DND-41 (cell line): ENCODE measurements around the gene WDR47.
"Not testable (repeated sequence)": the region's sequence is repeated elsewhere in the genome, so short reads cannot be mapped to it uniquely, and the experiment has no call there.

ENCODE experiments used
- ATAC-seq: fragments of 200-7000 bp; cut with Tn5 transposase; 3 replicates; pipeline ENCODE4 v1.9.1; 2021; ENCODE audit warnings: low read depth; ENCODE audit not compliant: insufficient read depth
- DNase-seq: peaks from one replicate; pipeline ENCODE4 v3.0.0-alpha.2; 2020
- H2AFZ ChIP-seq: 2 replicates; pipeline ENCODE4 v1.6.0; 2012; ENCODE audit warnings: low read depth, low read length
- H3K27ac ChIP-seq: 2 replicates; pipeline ENCODE4 v1.5.1; 2012; ENCODE audit warnings: low read length, inconsistent platforms
- H3K27me3 ChIP-seq: fragments of 200-600 bp; sonication (generic); 2 replicates; pipeline ENCODE4 v1.6.0; 2012; ENCODE audit warnings: low read length, mild to moderate bottlenecking, inconsistent platforms; ENCODE audit not compliant: insufficient read depth, poor library complexity
- H3K36me3 ChIP-seq: 2 replicates; pipeline ENCODE4 v1.5.1; 2012; ENCODE audit warnings: low read length, inconsistent platforms; ENCODE audit not compliant: insufficient read depth
- H3K4me1 ChIP-seq: 2 replicates; pipeline ENCODE4 v1.5.1; 2012; ENCODE audit warnings: mild to moderate bottlenecking, low read length; ENCODE audit not compliant: insufficient read depth
- H3K4me2 ChIP-seq: 2 replicates; pipeline ENCODE4 v1.6.0; 2012; ENCODE audit warnings: mild to moderate bottlenecking, moderate library complexity, low read length, inconsistent platforms; ENCODE audit not compliant: insufficient read depth
- H3K4me3 ChIP-seq, 2 experiments: fragments of 200-600 bp in 1 of 2; shearing (Covaris generic) in 1 of 2; 2 replicates each; pipeline ENCODE4 v1.5.1; 2012 to 2016; ENCODE audit warnings: inconsistent platforms in 2 of 2, low read length in 2 of 2, mild to moderate bottlenecking in 2 of 2, low read depth in 1 of 2, moderate library complexity in 1 of 2
- H3K79me2 ChIP-seq: 2 replicates; pipeline ENCODE4 v1.6.0; 2012; ENCODE audit warnings: low read length, inconsistent platforms; ENCODE audit not compliant: insufficient read depth
- H3K9ac ChIP-seq: 2 replicates; pipeline ENCODE4 v1.6.0; 2012; ENCODE audit warnings: low read depth, mild to moderate bottlenecking, inconsistent platforms, low read length, moderate library complexity
- H3K9me3 ChIP-seq: 2 replicates; pipeline ENCODE4 v1.5.1; 2012; ENCODE audit warnings: low read length, moderate library complexity, mild to moderate bottlenecking, inconsistent platforms; ENCODE audit not compliant: insufficient read depth, severe bottlenecking
- H4K20me1 ChIP-seq: 2 replicates; pipeline ENCODE4 v1.6.0; 2012; ENCODE audit warnings: low read length; ENCODE audit not compliant: insufficient read depth
- CTCF ChIP-seq: IDR thresholded peaks from 2 replicates; pipeline ENCODE4 v1.5.1; 2012; ENCODE audit warnings: borderline replicate concordance, low read length, moderate library complexity, mild to moderate bottlenecking; ENCODE audit not compliant: poor library complexity, severe bottlenecking; ENCODE audit errors: extremely low read depth
- EZH2 ChIP-seq: IDR thresholded peaks from 3 replicates; pipeline ENCODE4 v1.6.1; 2012; ENCODE audit warnings: borderline replicate concordance, low read depth, mild to moderate bottlenecking, moderate library complexity, low read length, inconsistent platforms; ENCODE audit not compliant: severe bottlenecking

WDR47 gene

DNA sequence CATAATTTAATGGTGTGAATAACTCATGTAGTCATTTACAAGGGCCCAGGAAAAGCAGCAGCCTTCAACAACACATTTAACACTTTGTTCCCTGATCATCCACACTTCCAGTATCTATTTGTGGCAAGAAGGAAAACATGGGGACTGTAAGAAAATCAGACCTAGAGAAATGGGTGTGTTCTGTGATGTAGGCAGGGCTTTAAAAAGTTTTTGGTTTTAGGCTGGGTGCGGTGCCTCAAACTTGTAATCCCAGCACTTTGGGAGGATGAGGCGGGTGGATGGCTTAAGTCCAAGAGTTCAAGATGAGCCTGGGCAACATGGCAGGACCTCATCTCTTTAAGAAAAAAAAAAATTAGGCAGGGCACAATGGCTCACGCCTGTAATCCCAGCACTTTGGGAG, 14.2 kb upstream of the WDR47 start:
- Histone ChIP-seq H3K9ac (no peak overlapping the region), H3K4me2 (no peak overlapping the region), H3K4me1 (no peaks in the 10 kb centered on the region), H3K36me3 (no peaks in the 10 kb centered on the region), H3K27me3 (no peaks in the 10 kb centered on the region), H3K27ac (no peak overlapping the region), H3K4me3 (no peak overlapping the region), H3K9me3 (no peaks in the 10 kb centered on the region), H4K20me1 (no peaks in the 10 kb centered on the region), H3K79me2 (no peaks in the 10 kb centered on the region), H2AFZ (no peak overlapping the region)
- ATAC-seq (no peak), DNase-seq (no peak)
- TF ChIP-seq CTCF (no peak), EZH2 (no peak)

- H3K79me2 ChIP-seq, H3K36me3 ChIP-seq, ATAC-seq: not testable (repeated sequence)
Observed at GRCh38 chr1:109052145-109052544, 10.2 kb upstream of the WDR47 start.

GRCh38 chr1:109050228-109050995, 8.5 kb upstream of the WDR47 start:
- no peaks in the 10 kb centered on the region for H3K4me1 ChIP-seq
- H3K79me2 ChIP-seq: no peaks in the 10 kb centered on the region
- no peaks in the 10 kb centered on the region for H3K27me3 ChIP-seq
- H3K27ac ChIP-seq: no peak overlapping the region
- no peak for DNase-seq
- no peak overlapping the region for H3K4me3 ChIP-seq
- no peak for TF ChIP-seq CTCF
- no peak for TF ChIP-seq EZH2
- no peak overlapping the region for H3K4me2 ChIP-seq
- no peaks in the 10 kb centered on the region for H3K9me3 ChIP-seq
- H2AFZ ChIP-seq: no peak overlapping the region
- no peak overlapping the region for H3K9ac ChIP-seq
- ATAC-seq: no peak
- H4K20me1 ChIP-seq: no peaks in the 10 kb centered on the region
- H3K36me3 ChIP-seq: no peaks in the 10 kb centered on the region

More at GRCh38 chr1:109052145-109052544, 10.2 kb upstream of the WDR47 start:
- not testable (repeated sequence) for H4K20me1 ChIP-seq, H3K4me3 ChIP-seq, H2AFZ ChIP-seq, DNase-seq, H3K9me3 ChIP-seq, H3K4me1 ChIP-seq, H3K9ac ChIP-seq, H3K27me3 ChIP-seq, H3K4me2 ChIP-seq, H3K27ac ChIP-seq

- no peak for ATAC-seq
- H3K36me3 ChIP-seq: no peaks in the 10 kb centered on the region
- H3K79me2 ChIP-seq: no peaks in the 10 kb centered on the region
- no peaks in the 10 kb centered on the region for H3K27me3 ChIP-seq
- no peaks in the 10 kb centered on the region for H3K9me3 ChIP-seq
- DNase-seq: no peak
- H3K4me2 ChIP-seq: no peak overlapping the region
- no peak for TF ChIP-seq EZH2
- TF ChIP-seq CTCF: no peak
- no peak overlapping the region for H2AFZ ChIP-seq
- H3K9ac ChIP-seq: no peak overlapping the region
- no peaks in the 10 kb centered on the region for H3K4me1 ChIP-seq
- H4K20me1 ChIP-seq: no peaks in the 10 kb centered on the region
- no peak overlapping the region for H3K4me3 ChIP-seq
- H3K27ac ChIP-seq: no peak overlapping the region
Observed at GRCh38 chr1:109048335-109048734, 6.4 kb upstream of the WDR47 start.
